ENCODE results near the gene TRA2B.

DNA sequence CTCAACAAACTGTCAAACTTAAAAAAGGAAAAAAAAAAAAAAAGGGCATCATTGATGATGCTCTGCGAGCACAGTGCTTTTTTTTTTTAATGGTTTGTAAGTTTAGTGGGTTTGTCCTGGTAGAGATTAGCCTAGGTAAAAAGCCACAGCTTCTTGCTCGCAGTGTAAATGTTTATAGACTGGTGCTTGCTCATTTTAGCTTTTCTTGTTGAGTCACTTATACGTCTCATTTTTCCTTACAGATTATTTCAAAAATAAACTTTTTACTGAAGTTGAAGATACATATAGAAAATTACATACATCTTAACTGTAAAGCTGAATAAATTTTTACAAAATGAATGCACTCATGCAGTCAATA lies 16.5 kb upstream of the TRA2B start:
- TF ChIP-seq, protein P1, sequence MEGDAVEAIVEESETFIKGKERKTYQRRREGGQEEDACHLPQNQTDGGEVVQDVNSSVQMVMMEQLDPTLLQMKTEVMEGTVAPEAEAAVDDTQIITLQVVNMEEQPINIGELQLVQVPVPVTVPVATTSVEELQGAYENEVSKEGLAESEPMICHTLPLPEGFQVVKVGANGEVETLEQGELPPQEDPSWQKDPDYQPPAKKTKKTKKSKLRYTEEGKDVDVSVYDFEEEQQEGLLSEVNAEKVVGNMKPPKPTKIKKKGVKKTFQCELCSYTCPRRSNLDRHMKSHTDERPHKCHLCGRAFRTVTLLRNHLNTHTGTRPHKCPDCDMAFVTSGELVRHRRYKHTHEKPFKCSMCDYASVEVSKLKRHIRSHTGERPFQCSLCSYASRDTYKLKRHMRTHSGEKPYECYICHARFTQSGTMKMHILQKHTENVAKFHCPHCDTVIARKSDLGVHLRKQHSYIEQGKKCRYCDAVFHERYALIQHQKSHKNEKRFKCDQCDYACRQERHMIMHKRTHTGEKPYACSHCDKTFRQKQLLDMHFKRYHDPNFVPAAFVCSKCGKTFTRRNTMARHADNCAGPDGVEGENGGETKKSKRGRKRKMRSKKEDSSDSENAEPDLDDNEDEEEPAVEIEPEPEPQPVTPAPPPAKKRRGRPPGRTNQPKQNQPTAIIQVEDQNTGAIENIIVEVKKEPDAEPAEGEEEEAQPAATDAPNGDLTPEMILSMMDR (IDR thresholded peaks at IDR 0.05 in 8 of 11, conservative IDR thresholded peaks at IDR 0.05 in 3 of 11), result no peak
- TF ChIP-seq POLR2A (IDR thresholded peaks at IDR 0.05), result no peak
